ENCODE measurements around the gene TMEM145. TPM values are rescaled to one million over a fixed set of nuclear protein-coding genes. Genes with fewer than 3 reads are reported as not detected.

Gene TMEM145
- total and polyA plus RNA-seq, 2 donors from 2014 or later = not detected

- peaks cover 0 to 10% (median 9%) of the 10 kb centered on the region in 3 donors for H3K4me1 ChIP-seq (ENCODE audit: control insufficient read depth in 2 of 3, insufficient read depth in 2 of 3, low read depth in 1 of 3, low read length in 3 of 3)
- DNase-seq = no peak
- FAIRE-seq = no peak
- no peak for TF ChIP-seq CTCF (IDR thresholded peaks at IDR 0.05; ENCODE audit: borderline replicate concordance, extremely low read depth, insufficient read depth)
- H3K27me3 ChIP-seq (ENCODE audit: control insufficient read depth, insufficient read depth, low read length) = peaks cover 4% of the 10 kb centered on the region
- peak overlapping the region in 1 of 3 donors; percentile 94 for H3K9ac ChIP-seq (ENCODE audit: low read length in 3 of 3)
- H3K27ac ChIP-seq (ENCODE audit: low read depth in 2 of 2, low read length in 2 of 2) = no peak overlapping the region
- no peaks in the 10 kb centered on the region for H3K36me3 ChIP-seq (ENCODE audit: control insufficient read depth in 2 of 3, insufficient read depth in 3 of 3, low read length in 3 of 3)
- intact Hi-C loops (cut with DNase I) = no loop called here
- no peaks in the 10 kb centered on the region for H3K9me3 ChIP-seq (ENCODE audit: control insufficient read depth in 2 of 3, insufficient read depth in 1 of 3, low read length in 3 of 3)
- peak overlapping the region in 1 of 3 donors; percentile 91 for H3K4me3 ChIP-seq (ENCODE audit: low read length in 3 of 3)
These were observed 13.9 kb downstream of the TMEM145 start for GRCh38 chr19:42326969-42327368.

- DNase-seq (no peak), FAIRE-seq (no peak)
- intact Hi-C loops (cut with DNase I) = no loop called here
- peaks cover 4% of the 10 kb centered on the region for H3K27me3 ChIP-seq (ENCODE audit: control insufficient read depth, insufficient read depth, low read length)
- peaks cover 0 to 10% (median 9%) of the 10 kb centered on the region in 3 donors for H3K4me1 ChIP-seq (ENCODE audit: control insufficient read depth in 2 of 3, insufficient read depth in 2 of 3, low read depth in 1 of 3, low read length in 3 of 3)
- TF ChIP-seq CTCF (IDR thresholded peaks at IDR 0.05; ENCODE audit: borderline replicate concordance, extremely low read depth, insufficient read depth) = no peak
- no peak overlapping the region for H3K27ac ChIP-seq (ENCODE audit: low read depth in 2 of 2, low read length in 2 of 2)
- no peaks in the 10 kb centered on the region for H3K36me3 ChIP-seq (ENCODE audit: control insufficient read depth in 2 of 3, insufficient read depth in 3 of 3, low read length in 3 of 3)
- no peak overlapping the region for H3K9ac ChIP-seq (ENCODE audit: low read length in 3 of 3)
- H3K9me3 ChIP-seq (ENCODE audit: control insufficient read depth in 2 of 3, insufficient read depth in 1 of 3, low read length in 3 of 3) = no peaks in the 10 kb centered on the region
- H3K4me3 ChIP-seq (ENCODE audit: low read length in 3 of 3) = no peak overlapping the region
These were observed 14.3 kb downstream of the TMEM145 start for GRCh38 chr19:42327381-42327780.

GRCh38 chr19:42328106-42328505 is 15.0 kb downstream of the TMEM145 start:
- intact Hi-C loops (cut with DNase I) = no loop called here
- Histone ChIP-seq H3K9me3 (ENCODE audit: control insufficient read depth in 2 of 3, insufficient read depth in 1 of 3, low read length in 3 of 3) (no peaks in the 10 kb centered on the region), H3K27ac (ENCODE audit: low read depth in 2 of 2, low read length in 2 of 2) (no peak overlapping the region), H3K9ac (ENCODE audit: low read length in 3 of 3) (no peak overlapping the region), H3K36me3 (ENCODE audit: control insufficient read depth in 2 of 3, insufficient read depth in 3 of 3, low read length in 3 of 3) (no peaks in the 10 kb centered on the region), H3K4me1 (ENCODE audit: control insufficient read depth in 2 of 3, insufficient read depth in 2 of 3, low read depth in 1 of 3, low read length in 3 of 3) (peaks cover 0 to 10% (median 9%) of the 10 kb centered on the region in 3 donors), H3K4me3 (ENCODE audit: low read length in 3 of 3) (no peak overlapping the region), H3K27me3 (ENCODE audit: control insufficient read depth, insufficient read depth, low read length) (peaks cover 4% of the 10 kb centered on the region)
- DNase-seq = no peak
- FAIRE-seq = no peak
- no peak for TF ChIP-seq CTCF (IDR thresholded peaks at IDR 0.05; ENCODE audit: borderline replicate concordance, extremely low read depth, insufficient read depth)

GRCh38 chr19:42328854-42329253 is 15.7 kb downstream of the TMEM145 start:
- FAIRE-seq = no peak
- no peak for DNase-seq
- peaks cover 0 to 10% (median 9%) of the 10 kb centered on the region in 3 donors for H3K4me1 ChIP-seq (ENCODE audit: control insufficient read depth in 2 of 3, insufficient read depth in 2 of 3, low read depth in 1 of 3, low read length in 3 of 3)
- no peaks in the 10 kb centered on the region for H3K36me3 ChIP-seq (ENCODE audit: control insufficient read depth in 2 of 3, insufficient read depth in 3 of 3, low read length in 3 of 3)
- no peak overlapping the region for H3K9ac ChIP-seq (ENCODE audit: low read length in 3 of 3)
- intact Hi-C loops (cut with DNase I) = no loop called here
- no peaks in the 10 kb centered on the region for H3K27me3 ChIP-seq (ENCODE audit: control insufficient read depth, insufficient read depth, low read length)
- TF ChIP-seq CTCF (IDR thresholded peaks at IDR 0.05; ENCODE audit: borderline replicate concordance, extremely low read depth, insufficient read depth) = no peak
- H3K4me3 ChIP-seq (ENCODE audit: low read length in 3 of 3) = no peak overlapping the region
- H3K9me3 ChIP-seq (ENCODE audit: control insufficient read depth in 2 of 3, insufficient read depth in 1 of 3, low read length in 3 of 3) = no peaks in the 10 kb centered on the region
- H3K27ac ChIP-seq (ENCODE audit: low read depth in 2 of 2, low read length in 2 of 2) = no peak overlapping the region

Data from kidney (tissue), 14 donors.